ENCODE measurements around the gene DCAKD.

Gene DCAKD

DNA sequence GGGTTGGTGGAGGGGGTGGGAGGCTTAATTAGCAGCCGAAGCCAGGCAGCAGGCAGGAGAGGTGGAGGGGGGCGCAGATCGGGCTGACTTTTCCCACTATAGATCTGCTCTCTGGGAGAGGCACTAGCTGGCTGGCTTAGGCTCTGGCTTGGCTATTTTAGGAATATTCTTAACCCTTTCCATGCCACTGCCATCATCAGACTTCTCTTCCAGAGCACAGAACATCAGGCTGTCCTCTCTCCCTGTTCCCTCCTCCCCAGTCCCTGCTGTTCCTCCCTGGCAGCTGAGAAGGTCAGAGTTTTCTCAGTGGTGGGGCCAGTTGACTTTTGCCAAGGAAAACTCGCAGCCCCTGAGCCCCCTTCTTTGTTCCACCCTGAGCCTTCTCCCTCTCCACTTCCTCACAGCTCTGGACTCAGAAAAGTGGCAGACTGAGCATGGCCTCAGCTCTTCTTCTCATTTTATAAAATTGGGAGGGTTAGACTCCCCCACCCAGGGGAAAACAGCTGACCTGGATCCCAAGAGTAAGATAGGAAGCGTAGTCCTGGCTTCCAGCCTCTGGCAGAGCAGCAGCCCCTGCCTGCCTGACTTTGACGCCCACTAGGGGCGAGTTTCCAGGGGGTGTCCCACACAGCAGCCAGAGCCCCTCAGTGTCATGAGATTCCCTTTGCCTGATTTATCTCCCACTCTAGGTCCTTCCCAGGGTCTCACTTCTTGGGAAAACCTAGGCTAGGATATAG is 73.5 kb downstream of the DCAKD start:
- in situ Hi-C loops (cut with MboI; ENCODE audit: low sequenced_read_pairs), result no loop called here

DNA sequence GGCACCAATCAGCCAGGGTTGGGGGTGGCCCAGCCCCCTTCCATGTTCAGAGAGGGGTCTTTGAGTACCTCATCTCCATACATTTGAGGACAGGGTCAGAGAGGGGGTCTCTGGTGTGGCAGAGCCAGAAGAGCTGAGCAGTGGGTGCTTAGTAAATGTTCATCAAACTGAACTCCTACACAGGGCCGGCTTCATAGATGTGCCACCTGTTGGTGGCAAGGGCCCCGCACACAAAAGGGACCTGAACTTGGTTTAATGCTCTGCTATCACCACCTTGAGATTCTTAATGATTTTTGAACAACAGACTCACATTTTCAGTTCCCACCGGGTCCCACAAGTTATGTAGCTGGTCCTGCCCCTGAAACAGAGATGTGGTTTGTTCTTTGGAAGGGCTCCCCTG is 74.4 kb downstream of the DCAKD start:
- in situ Hi-C loops (cut with MboI; ENCODE audit: low sequenced_read_pairs), result no loop called here

DNA sequence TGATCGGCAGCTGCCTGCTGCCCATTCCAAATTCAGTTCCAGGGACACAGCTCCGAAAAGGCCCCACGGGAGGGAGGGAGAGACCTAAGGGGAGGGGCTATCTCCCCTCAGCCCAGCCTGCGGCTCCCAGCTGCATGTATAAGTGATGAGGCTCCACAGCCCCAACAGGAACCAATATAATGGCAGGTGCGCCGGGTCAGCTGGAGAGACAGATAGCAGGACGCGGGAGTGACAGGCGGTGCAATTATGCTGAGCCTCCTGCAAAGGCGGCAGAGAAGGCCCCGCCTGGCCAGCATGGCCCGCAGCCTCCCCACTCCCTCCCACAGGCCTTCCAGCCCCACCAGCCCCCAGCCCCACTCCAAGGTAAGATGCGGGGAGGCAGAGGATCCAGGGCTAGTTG is 75.2 kb downstream of the DCAKD start:
- in situ Hi-C loops (cut with MboI; ENCODE audit: low sequenced_read_pairs), result no loop called here
